GM12878 (cell line): Measurements from ENCODE around the gene MST1R. TPM values are rescaled to one million over a fixed set of nuclear protein-coding genes. Genes with fewer than 3 reads are reported as not detected.
A peak's percentile ranks its signal among the peaks of the same experiment; 100 is the strongest.

Experiments
- ESRRA ChIP-seq: IDR thresholded peaks from 2 replicates; pipeline ENCODE4 v1.6.1; 2012; ENCODE audit warnings: mild to moderate bottlenecking, low read length, improper control_type of control experiment
- ETV6 ChIP-seq, 2 experiments: fragments of 450-650 bp in 1 of 2; IDR thresholded peaks in 1 of 2; conservative IDR thresholded peaks in 1 of 2; 2 replicates each; pipeline ENCODE4 v1.6.1; 2014; ENCODE audit warnings: antibody characterized with exemption in 1 of 2, borderline replicate concordance in 1 of 2, low read depth in 1 of 2, mild to moderate bottlenecking in 1 of 2, moderate library complexity in 1 of 2
- FOXM1 ChIP-seq: IDR thresholded peaks from 2 replicates; pipeline ENCODE4 v1.6.1; 2012; ENCODE audit warnings: low read depth, mild to moderate bottlenecking, inconsistent platforms, low read length, moderate library complexity
- HDAC6 ChIP-seq: fragments of 200-600 bp; sonication (generic); IDR thresholded peaks from one replicate; pipeline ENCODE4 v1.8.0; 2017; ENCODE audit warnings: antibody characterized with exemption; ENCODE audit not compliant: unreplicated experiment
- JUNB ChIP-seq: IDR thresholded peaks from 2 replicates; pipeline ENCODE4 v1.6.1; 2016; ENCODE audit warnings: antibody characterized with exemption, mild to moderate bottlenecking
- NR2C2 ChIP-seq: IDR thresholded peaks from 2 replicates; pipeline ENCODE4 v1.6.1; 2011; ENCODE audit warnings: borderline replicate concordance, low read depth; ENCODE audit not compliant: control insufficient read depth, insufficient read length
- POLR2AphosphoS2 ChIP-seq: IDR thresholded peaks from 2 replicates; pipeline ENCODE4 v1.6.1; 2011; ENCODE audit warnings: low read depth, mild to moderate bottlenecking, low read length, improper control_type of control experiment, moderate library complexity
- POLR2AphosphoS5 ChIP-seq: IDR thresholded peaks from 2 replicates; pipeline ENCODE4 v1.6.1; 2011; ENCODE audit warnings: mild to moderate bottlenecking, low read length, inconsistent platforms
- RFX5 ChIP-seq: IDR thresholded peaks from 2 replicates; pipeline ENCODE4 v1.6.1; 2011; ENCODE audit warnings: low read depth, low read length, improper control_type of control experiment
- SMARCA5 ChIP-seq: fragments of 450-650 bp; IDR thresholded peaks from 2 replicates; pipeline ENCODE4 v1.6.1; 2017; ENCODE audit warnings: mild to moderate bottlenecking
- SREBF2 ChIP-seq: IDR thresholded peaks from 2 replicates; pipeline ENCODE4 v1.6.1; 2012; ENCODE audit warnings: mild to moderate bottlenecking, low read length
- TBL1XR1 ChIP-seq: IDR thresholded peaks from 2 replicates; pipeline ENCODE4 v1.6.1; 2012; ENCODE audit warnings: low read depth, low read length, improper control_type of control experiment
- TCF7 ChIP-seq: IDR thresholded peaks from 2 replicates; pipeline ENCODE4 v1.6.1; 2014; ENCODE audit warnings: antibody characterized with exemption, borderline replicate concordance
- WRNIP1 ChIP-seq: IDR thresholded peaks from 2 replicates; pipeline ENCODE4 v1.6.1; 2011; ENCODE audit warnings: low read depth, low read length, improper control_type of control experiment, borderline replicate concordance
- ZBED1 ChIP-seq: IDR thresholded peaks from 2 replicates; pipeline ENCODE4 v1.6.1; 2016; ENCODE audit warnings: borderline replicate concordance
- ZNF24 ChIP-seq: fragments of 450-650 bp; IDR thresholded peaks from 2 replicates; pipeline ENCODE4 v1.6.1; 2017; ENCODE audit warnings: antibody characterized with exemption, mild to moderate bottlenecking
- polyA plus RNA-seq, 11 experiments: library from polyadenylated mRNA; depleted of rRNA in 4 of 11; unstranded in 6 of 11; stranded (reverse) in 5 of 11; fragments of >200 nt; fragmentation: Nextera tagmentation in 4 of 11; fragmentation: Illumina TruSeq in 1 of 11; extraction: Ambion mirVana in 4 of 11; extraction: Trizol in 1 of 11; gene quantifications; 1 replicate in 1 of 11; 2 replicates in 10 of 11; pipeline versions ENCODE4 v1.2.1 to v1.2.3, GENCODE V29; 2011 to 2016; ENCODE audit warnings: inconsistent platforms in 2 of 11, missing spikeins in 2 of 11, low read depth in 1 of 11
- total RNA-seq, 4 experiments: library from RNA; depleted of rRNA in 3 of 4; stranded (reverse); fragments of >200 nt in 3 of 4; fragmentation: Illumina TruSeq in 1 of 4; extraction: Trizol in 1 of 4; gene quantifications; 2 replicates each; pipeline versions ENCODE4 v1.2.1 to v1.2.3, GENCODE V29; 2013 to 2021
- TF ChIP-seq, protein P1 (sequence below): fragments of 450-650 bp; IDR thresholded peaks from 2 replicates; pipeline ENCODE4 v1.6.1; 2018; ENCODE audit warnings: borderline replicate concordance, mild to moderate bottlenecking; ENCODE audit not compliant: partially characterized antibody
- TF ChIP-seq, protein P2 (sequence below): fragments of 450-650 bp; IDR thresholded peaks from 2 replicates; pipeline ENCODE4 v1.6.1; 2017; ENCODE audit warnings: low read depth, mild to moderate bottlenecking, moderate library complexity
- TF ChIP-seq, protein P3 (sequence below): IDR thresholded peaks from 2 replicates; pipeline ENCODE4 v1.6.1; 2011; ENCODE audit warnings: low read depth, low read length, improper control_type of control experiment, borderline replicate concordance
- TF ChIP-seq, protein P4 (sequence below): fragments of 450-650 bp; IDR thresholded peaks from 2 replicates; pipeline ENCODE4 v1.6.1; 2017; ENCODE audit warnings: mild to moderate bottlenecking, low read depth, inconsistent platforms; ENCODE audit not compliant: poor library complexity, severe bottlenecking

Gene MST1R
- total and polyA plus RNA-seq, 10 of the 15 experiments (the other 5 are each of a cell fraction or from before 2014, with no cell fraction given): 0.40 to 5.6 (median 1.2) TPM

DNA sequence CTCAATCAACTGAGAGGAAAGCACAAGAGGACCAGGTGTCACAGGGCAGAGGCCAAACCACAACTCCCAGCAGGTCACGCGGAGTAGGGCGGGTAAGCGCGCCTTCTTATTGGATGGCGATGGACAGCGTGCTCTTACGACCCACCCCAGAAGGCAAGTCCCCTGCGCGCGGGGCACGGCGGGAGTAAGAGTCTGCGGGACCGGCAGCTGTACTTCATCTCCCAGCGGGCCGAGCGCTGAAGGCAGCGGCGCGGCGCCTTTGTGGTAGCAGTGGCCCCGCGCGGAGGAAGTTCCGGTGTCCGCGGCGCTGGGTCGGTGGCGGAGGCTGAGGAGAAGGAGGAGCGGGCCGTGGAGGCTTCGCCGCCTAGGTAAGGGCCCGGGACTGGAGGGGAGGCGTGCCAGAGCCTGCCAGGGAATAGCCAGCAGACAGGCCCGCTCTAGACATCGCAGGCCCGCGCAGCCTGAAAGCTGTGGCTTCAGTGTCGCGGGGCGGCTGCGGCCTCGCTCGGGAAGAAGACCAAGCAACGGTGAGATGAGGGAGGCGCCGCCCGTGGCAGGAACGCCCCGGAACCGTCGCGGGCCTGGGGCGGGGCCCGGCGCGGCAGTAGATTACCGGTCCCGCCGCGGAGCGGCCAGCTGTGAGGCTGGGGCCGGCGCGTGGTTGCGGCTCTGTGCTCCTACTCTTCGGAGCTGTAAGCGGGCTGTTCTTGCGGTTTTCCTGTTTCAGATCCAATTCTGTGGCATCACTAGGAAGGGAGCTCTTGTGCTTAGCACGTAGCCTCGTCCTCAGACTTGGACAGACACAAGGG lies 36.4 kb upstream of the MST1R start, which contains the start of gene RBM6 (continued):
- TF ChIP-seq, protein P1, sequence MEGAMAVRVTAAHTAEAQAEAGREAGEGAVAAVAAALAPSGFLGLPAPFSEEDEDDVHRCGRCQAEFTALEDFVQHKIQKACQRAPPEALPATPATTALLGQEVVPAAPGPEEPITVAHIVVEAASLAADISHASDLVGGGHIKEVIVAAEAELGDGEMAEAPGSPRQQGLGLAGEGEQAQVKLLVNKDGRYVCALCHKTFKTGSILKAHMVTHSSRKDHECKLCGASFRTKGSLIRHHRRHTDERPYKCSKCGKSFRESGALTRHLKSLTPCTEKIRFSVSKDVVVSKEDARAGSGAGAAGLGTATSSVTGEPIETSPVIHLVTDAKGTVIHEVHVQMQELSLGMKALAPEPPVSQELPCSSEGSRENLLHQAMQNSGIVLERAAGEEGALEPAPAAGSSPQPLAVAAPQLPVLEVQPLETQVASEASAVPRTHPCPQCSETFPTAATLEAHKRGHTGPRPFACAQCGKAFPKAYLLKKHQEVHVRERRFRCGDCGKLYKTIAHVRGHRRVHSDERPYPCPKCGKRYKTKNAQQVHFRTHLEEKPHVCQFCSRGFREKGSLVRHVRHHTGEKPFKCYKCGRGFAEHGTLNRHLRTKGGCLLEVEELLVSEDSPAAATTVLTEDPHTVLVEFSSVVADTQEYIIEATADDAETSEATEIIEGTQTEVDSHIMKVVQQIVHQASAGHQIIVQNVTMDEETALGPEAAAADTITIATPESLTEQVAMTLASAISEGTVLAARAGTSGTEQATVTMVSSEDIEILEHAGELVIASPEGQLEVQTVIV: peak; percentile 52
- TF ChIP-seq ZBED1: no peak; the same call in 1 of the 2 replicates
- no peak for TF ChIP-seq SREBF2
- peak; percentile 91 for TF ChIP-seq POLR2AphosphoS5
- TF ChIP-seq SMARCA5: peak; percentile 93
- no peak for TF ChIP-seq FOXM1
- TF ChIP-seq ZNF24: no peak
- 0 out of 2 replicates have a peak, but pooled peaks have one; percentile 29 for TF ChIP-seq RFX5
- TF ChIP-seq TCF7: no peak
- TF ChIP-seq, protein P2, sequence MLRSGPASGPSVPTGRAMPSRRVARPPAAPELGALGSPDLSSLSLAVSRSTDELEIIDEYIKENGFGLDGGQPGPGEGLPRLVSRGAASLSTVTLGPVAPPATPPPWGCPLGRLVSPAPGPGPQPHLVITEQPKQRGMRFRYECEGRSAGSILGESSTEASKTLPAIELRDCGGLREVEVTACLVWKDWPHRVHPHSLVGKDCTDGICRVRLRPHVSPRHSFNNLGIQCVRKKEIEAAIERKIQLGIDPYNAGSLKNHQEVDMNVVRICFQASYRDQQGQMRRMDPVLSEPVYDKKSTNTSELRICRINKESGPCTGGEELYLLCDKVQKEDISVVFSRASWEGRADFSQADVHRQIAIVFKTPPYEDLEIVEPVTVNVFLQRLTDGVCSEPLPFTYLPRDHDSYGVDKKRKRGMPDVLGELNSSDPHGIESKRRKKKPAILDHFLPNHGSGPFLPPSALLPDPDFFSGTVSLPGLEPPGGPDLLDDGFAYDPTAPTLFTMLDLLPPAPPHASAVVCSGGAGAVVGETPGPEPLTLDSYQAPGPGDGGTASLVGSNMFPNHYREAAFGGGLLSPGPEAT: peak; percentile 69; the same call in 1 of the 2 replicates
- TF ChIP-seq HDAC6: no peak
- TF ChIP-seq JUNB: no peak
- no peak for TF ChIP-seq WRNIP1
- peak; percentile 73 for TF ChIP-seq POLR2AphosphoS2
- 0 out of 4 replicates have a peak, but pooled peaks of 1 of the 2 experiments have one; percentile 8 for TF ChIP-seq ETV6 (conservative IDR thresholded peaks at IDR 0.05 in 1 of 2, IDR thresholded peaks at IDR 0.05 in 1 of 2; ENCODE audit: borderline replicate concordance in 1 of 2, low read depth in 1 of 2)
- TF ChIP-seq NR2C2: no peak
- TF ChIP-seq TBL1XR1: peak; percentile 47; the same call in 1 of the 2 replicates
- TF ChIP-seq, protein P3, sequence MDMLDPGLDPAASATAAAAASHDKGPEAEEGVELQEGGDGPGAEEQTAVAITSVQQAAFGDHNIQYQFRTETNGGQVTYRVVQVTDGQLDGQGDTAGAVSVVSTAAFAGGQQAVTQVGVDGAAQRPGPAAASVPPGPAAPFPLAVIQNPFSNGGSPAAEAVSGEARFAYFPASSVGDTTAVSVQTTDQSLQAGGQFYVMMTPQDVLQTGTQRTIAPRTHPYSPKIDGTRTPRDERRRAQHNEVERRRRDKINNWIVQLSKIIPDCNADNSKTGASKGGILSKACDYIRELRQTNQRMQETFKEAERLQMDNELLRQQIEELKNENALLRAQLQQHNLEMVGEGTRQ: peak; percentile 84
- TF ChIP-seq ESRRA: no peak
- TF ChIP-seq, protein P4, sequence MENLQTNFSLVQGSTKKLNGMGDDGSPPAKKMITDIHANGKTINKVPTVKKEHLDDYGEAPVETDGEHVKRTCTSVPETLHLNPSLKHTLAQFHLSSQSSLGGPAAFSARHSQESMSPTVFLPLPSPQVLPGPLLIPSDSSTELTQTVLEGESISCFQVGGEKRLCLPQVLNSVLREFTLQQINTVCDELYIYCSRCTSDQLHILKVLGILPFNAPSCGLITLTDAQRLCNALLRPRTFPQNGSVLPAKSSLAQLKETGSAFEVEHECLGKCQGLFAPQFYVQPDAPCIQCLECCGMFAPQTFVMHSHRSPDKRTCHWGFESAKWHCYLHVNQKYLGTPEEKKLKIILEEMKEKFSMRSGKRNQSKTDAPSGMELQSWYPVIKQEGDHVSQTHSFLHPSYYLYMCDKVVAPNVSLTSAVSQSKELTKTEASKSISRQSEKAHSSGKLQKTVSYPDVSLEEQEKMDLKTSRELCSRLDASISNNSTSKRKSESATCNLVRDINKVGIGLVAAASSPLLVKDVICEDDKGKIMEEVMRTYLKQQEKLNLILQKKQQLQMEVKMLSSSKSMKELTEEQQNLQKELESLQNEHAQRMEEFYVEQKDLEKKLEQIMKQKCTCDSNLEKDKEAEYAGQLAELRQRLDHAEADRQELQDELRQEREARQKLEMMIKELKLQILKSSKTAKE: no peak
